ENCODE data around the gene PNRC2. TPM values are rescaled to one million over a fixed set of nuclear protein-coding genes. Genes with fewer than 3 reads are reported as not detected.
A peak's percentile ranks its signal among the peaks of the same experiment; 100 is the strongest.

Gene PNRC2
- polyA plus RNA-seq, 4 donors: 114 to 181 (median 126) TPM

DNA sequence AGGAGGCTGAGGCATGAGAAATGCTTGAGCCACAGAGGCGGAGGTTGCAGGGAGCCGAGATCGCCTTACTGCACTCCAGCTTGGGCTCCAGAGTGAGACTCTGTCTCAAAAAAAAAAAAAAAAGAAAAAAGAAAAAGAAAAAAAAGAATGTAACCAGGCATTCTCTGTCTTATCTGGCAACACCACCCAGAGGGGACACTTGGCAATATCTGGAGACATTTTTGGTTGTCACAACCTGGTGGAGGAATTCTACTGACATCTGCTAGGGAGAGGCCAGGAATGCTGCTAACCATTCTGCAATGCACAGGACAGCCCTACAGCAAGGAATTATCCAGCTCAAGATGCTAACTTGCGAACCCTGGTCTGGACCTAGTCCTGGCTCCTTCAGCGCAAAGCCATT, 44.2 kb upstream of the PNRC2 start:
- FAIRE-seq (no peak), DNase-seq (no peak)
- Histone ChIP-seq H3K4me1 (ENCODE audit: control insufficient read depth in 3 of 3, insufficient read depth in 2 of 3, low read depth in 1 of 3, low read length in 2 of 3) (peaks cover 2 to 15% (median 3%) of the 10 kb centered on the region in 3 donors), H3K4me3 (ENCODE audit: low read depth in 1 of 3, low read length in 3 of 3) (no peak overlapping the region), H3K27ac (ENCODE audit: low read depth in 1 of 3, low read length in 2 of 3) (no peak overlapping the region), H3K9me3 (ENCODE audit: control insufficient read depth in 2 of 2, insufficient read depth in 1 of 2, low read depth in 1 of 2, low read length in 1 of 2) (no peaks in the 10 kb centered on the region), H3K36me3 (ENCODE audit: control insufficient read depth in 3 of 3, insufficient read depth in 2 of 3, low read depth in 1 of 3, low read length in 3 of 3) (no peaks in the 10 kb centered on the region), H3K27me3 (ENCODE audit: control insufficient read depth in 3 of 3, insufficient read depth in 3 of 3, low read length in 3 of 3) (no peaks in the 10 kb centered on the region)
- 95 to 97% (median 97%) methylated on average over 5 of the region's 5 CpGs for WGBS, 3 donors

- H3K27me3 ChIP-seq (ENCODE audit: control insufficient read depth in 3 of 3, insufficient read depth in 3 of 3, low read length in 3 of 3): no peaks in the 10 kb centered on the region
- H3K4me1 ChIP-seq (ENCODE audit: control insufficient read depth in 3 of 3, insufficient read depth in 2 of 3, low read depth in 1 of 3, low read length in 2 of 3): peaks cover 2 to 18% (median 4%) of the 10 kb centered on the region in 3 donors
- H3K36me3 ChIP-seq (ENCODE audit: control insufficient read depth in 3 of 3, insufficient read depth in 2 of 3, low read depth in 1 of 3, low read length in 3 of 3): no peaks in the 10 kb centered on the region
- no peak overlapping the region for H3K4me3 ChIP-seq (ENCODE audit: low read depth in 1 of 3, low read length in 3 of 3)
- DNase-seq: peak; percentile 83 to 84
- no peaks in the 10 kb centered on the region for H3K9me3 ChIP-seq (ENCODE audit: control insufficient read depth in 2 of 2, insufficient read depth in 1 of 2, low read depth in 1 of 2, low read length in 1 of 2)
- H3K27ac ChIP-seq (ENCODE audit: low read depth in 1 of 3, low read length in 2 of 3): no peak overlapping the region
- no peak for FAIRE-seq
- 43 to 46% (median 43%) methylated on average over 12 of the region's 12 CpGs for WGBS, 3 donors
Observed at GRCh38 chr1:23916209-23917131, 43.2 kb upstream of the PNRC2 start.

DNA sequence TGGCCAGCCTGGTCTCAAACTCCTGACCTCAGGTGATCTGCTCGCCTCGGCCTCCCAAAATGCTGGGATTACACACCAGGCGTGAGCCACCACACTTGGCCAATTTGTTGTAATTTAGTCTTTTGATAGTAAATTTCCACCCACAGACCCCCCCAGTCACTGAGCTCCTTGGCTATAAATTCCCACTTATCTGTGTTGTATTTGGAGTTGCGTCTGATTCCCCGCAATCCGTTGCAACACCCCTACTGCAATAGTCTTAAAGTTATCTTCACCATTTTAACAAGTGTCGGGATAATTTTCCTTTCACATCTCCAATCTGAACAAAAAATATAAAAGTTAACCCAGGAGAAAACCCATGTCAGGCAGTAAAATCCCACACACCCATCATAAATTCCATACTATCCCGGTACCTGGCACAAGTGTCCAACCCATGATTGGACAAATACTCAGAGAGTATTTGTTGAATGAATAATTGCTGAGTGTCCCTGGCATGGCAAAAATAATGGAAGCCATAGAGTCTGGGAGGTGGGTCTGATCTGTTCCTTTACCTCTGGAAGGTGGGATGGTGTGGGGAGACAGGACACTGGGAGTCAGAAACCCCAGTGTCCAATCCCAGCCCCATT, 37.2 kb upstream of the PNRC2 start:
- Histone ChIP-seq H3K9me3 (ENCODE audit: control insufficient read depth in 2 of 2, insufficient read depth in 1 of 2, low read depth in 1 of 2, low read length in 1 of 2) (no peaks in the 10 kb centered on the region), H3K4me1 (ENCODE audit: control insufficient read depth in 3 of 3, insufficient read depth in 2 of 3, low read depth in 1 of 3, low read length in 2 of 3) (peaks cover 0 to 10% (median 2%) of the 10 kb centered on the region in 3 donors), H3K4me3 (ENCODE audit: low read depth in 1 of 3, low read length in 3 of 3) (no peak overlapping the region), H3K27ac (ENCODE audit: low read depth in 1 of 3, low read length in 2 of 3) (no peak overlapping the region), H3K36me3 (ENCODE audit: control insufficient read depth in 3 of 3, insufficient read depth in 2 of 3, low read depth in 1 of 3, low read length in 3 of 3) (no peaks in the 10 kb centered on the region), H3K27me3 (ENCODE audit: control insufficient read depth in 3 of 3, insufficient read depth in 3 of 3, low read length in 3 of 3) (no peaks in the 10 kb centered on the region)
- FAIRE-seq: no peak
- WGBS, 3 donors: 71 to 89% (median 86%) methylated on average over 8 of the region's 8 CpGs
- no peak for DNase-seq

DNA sequence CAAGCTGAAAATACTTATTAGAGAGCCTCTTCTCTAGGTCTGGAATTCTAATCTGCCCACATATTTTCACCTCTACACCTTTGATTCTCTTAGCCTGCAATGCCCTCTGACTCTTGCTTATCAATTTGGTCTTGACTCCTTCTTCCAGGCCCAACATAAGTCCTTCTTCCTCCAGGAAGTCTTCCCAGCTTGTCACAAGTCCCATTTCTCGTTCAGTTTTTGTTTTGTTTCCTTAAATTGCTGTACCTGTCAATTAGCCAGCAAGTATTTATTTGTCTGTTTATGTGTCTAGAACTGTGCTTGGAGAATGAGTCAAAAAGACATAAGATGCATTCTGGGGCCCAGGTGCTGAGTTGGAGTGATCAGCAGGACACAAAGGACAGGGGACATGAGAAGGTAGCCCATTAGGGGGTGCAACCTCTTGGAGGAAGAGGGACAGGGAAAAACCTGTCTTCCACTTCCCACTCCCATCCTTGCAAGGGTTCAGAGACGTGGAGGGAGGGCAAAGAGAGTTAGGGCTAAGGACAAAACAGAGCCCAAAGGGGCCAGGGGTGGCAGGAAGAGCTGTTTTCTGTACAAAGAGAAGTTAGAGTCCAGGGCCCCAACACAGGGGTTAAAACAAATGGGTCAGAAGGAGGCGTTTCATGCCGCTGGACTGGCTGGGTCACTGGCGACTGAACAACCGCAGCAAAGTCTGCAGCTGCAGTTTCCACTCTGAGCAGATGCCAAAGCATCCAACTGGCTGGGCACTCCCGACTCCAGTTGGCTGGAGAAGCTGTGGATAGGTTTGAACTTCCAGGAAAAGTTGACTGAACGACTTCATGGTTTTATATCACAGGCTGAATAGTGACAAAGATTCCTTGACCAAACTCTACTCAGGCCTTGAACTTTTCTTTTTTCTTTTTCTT, 35.8 kb upstream of the PNRC2 start:
- no peaks in the 10 kb centered on the region for H3K36me3 ChIP-seq (ENCODE audit: control insufficient read depth in 3 of 3, insufficient read depth in 2 of 3, low read depth in 1 of 3, low read length in 3 of 3)
- DNase-seq (no peak), FAIRE-seq (no peak)
- peaks cover 0 to 10% (median 2%) of the 10 kb centered on the region in 3 donors for H3K4me1 ChIP-seq (ENCODE audit: control insufficient read depth in 3 of 3, insufficient read depth in 2 of 3, low read depth in 1 of 3, low read length in 2 of 3)
- H3K4me3 ChIP-seq (ENCODE audit: low read depth in 1 of 3, low read length in 3 of 3): no peak overlapping the region
- 20 to 38% (median 35%) methylated on average over 8 of the region's 8 CpGs for WGBS, 3 donors
- H3K27me3 ChIP-seq (ENCODE audit: control insufficient read depth in 3 of 3, insufficient read depth in 3 of 3, low read length in 3 of 3): no peaks in the 10 kb centered on the region
- H3K27ac ChIP-seq (ENCODE audit: low read depth in 1 of 3, low read length in 2 of 3): no peak overlapping the region
- no peaks in the 10 kb centered on the region for H3K9me3 ChIP-seq (ENCODE audit: control insufficient read depth in 2 of 2, insufficient read depth in 1 of 2, low read depth in 1 of 2, low read length in 1 of 2)

- FAIRE-seq: no peak
- 94 to 96% (median 95%) methylated on average over 11 of the region's 11 CpGs for WGBS, 3 donors
Observed at GRCh38 chr1:23924601-23925000, 35.0 kb upstream of the PNRC2 start.

DNA sequence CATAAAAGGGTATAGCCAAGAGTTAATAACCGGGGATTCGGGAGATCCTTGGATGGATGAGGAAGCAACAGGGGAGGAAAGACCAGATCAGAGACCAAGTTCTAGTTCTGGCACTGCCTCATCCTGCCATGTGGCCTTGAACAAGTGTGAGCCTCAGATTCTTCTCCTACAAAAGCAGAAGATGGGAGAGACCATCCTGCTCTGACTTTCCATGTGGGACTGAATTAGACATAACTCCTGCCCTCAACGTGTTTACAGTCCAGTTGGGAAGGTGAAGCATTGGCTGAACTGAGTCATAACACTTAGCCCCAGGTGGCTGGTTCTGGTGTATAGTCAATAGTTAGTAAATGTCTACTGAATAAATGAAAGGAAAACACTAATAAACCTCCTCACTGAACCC, 34.3 kb upstream of the PNRC2 start:
- peaks cover 0 to 5% (median 2%) of the 10 kb centered on the region in 3 donors for H3K4me1 ChIP-seq (ENCODE audit: control insufficient read depth in 3 of 3, insufficient read depth in 2 of 3, low read depth in 1 of 3, low read length in 2 of 3)
- no peak for DNase-seq
- H3K27me3 ChIP-seq (ENCODE audit: control insufficient read depth in 3 of 3, insufficient read depth in 3 of 3, low read length in 3 of 3): no peaks in the 10 kb centered on the region
- no peaks in the 10 kb centered on the region for H3K9me3 ChIP-seq (ENCODE audit: control insufficient read depth in 2 of 2, insufficient read depth in 1 of 2, low read depth in 1 of 2, low read length in 1 of 2)
- H3K36me3 ChIP-seq (ENCODE audit: control insufficient read depth in 3 of 3, insufficient read depth in 2 of 3, low read depth in 1 of 3, low read length in 3 of 3): no peaks in the 10 kb centered on the region
- no peak for FAIRE-seq
- no peak overlapping the region for H3K27ac ChIP-seq (ENCODE audit: low read depth in 1 of 3, low read length in 2 of 3)
- no peak overlapping the region for H3K4me3 ChIP-seq (ENCODE audit: low read depth in 1 of 3, low read length in 3 of 3)
- 76 to 90% (median 84%) methylated on average over 3 of the region's 3 CpGs for WGBS, 3 donors

More at GRCh38 chr1:23924601-23925000, 35.0 kb upstream of the PNRC2 start:
- Histone ChIP-seq H3K36me3 (ENCODE audit: control insufficient read depth in 3 of 3, insufficient read depth in 2 of 3, low read depth in 1 of 3, low read length in 3 of 3) (no peaks in the 10 kb centered on the region), H3K27me3 (ENCODE audit: control insufficient read depth in 3 of 3, insufficient read depth in 3 of 3, low read length in 3 of 3) (no peaks in the 10 kb centered on the region), H3K4me3 (ENCODE audit: low read depth in 1 of 3, low read length in 3 of 3) (no peak overlapping the region), H3K4me1 (ENCODE audit: control insufficient read depth in 3 of 3, insufficient read depth in 2 of 3, low read depth in 1 of 3, low read length in 2 of 3) (peaks cover 0 to 10% (median 2%) of the 10 kb centered on the region in 3 donors), H3K9me3 (ENCODE audit: control insufficient read depth in 2 of 2, insufficient read depth in 1 of 2, low read depth in 1 of 2, low read length in 1 of 2) (no peaks in the 10 kb centered on the region), H3K27ac (ENCODE audit: low read depth in 1 of 3, low read length in 2 of 3) (no peak overlapping the region)
- DNase-seq: no peak

DNA sequence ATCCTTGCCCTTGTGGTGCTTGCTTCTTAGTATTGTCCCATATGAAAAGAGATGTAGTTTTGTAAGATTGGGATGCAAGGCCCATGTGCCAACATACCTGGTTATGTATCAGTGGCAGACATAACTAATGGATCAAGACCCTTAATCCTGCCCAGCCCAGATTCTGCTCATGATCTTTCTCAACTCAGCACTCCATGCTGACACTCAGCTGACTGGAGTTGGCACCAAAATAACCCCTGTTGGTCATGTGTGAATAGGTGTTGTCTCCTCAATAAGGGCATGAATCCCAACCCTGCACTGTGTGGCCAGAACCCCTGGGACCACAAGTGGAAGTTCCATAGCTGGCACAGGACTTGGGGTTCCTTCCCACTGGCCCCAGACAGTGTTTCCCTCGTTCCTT, 32.5 kb upstream of the PNRC2 start:
- WGBS, 3 donors: 68 to 85% (median 83%) methylated on average over 1 of the region's 1 CpG
- Histone ChIP-seq H3K4me1 (ENCODE audit: control insufficient read depth in 3 of 3, insufficient read depth in 2 of 3, low read depth in 1 of 3, low read length in 2 of 3) (no peaks in the 10 kb centered on the region), H3K27me3 (ENCODE audit: control insufficient read depth in 3 of 3, insufficient read depth in 3 of 3, low read length in 3 of 3) (no peaks in the 10 kb centered on the region), H3K4me3 (ENCODE audit: low read depth in 1 of 3, low read length in 3 of 3) (no peak overlapping the region), H3K36me3 (ENCODE audit: control insufficient read depth in 3 of 3, insufficient read depth in 2 of 3, low read depth in 1 of 3, low read length in 3 of 3) (no peaks in the 10 kb centered on the region), H3K9me3 (ENCODE audit: control insufficient read depth in 2 of 2, insufficient read depth in 1 of 2, low read depth in 1 of 2, low read length in 1 of 2) (no peaks in the 10 kb centered on the region), H3K27ac (ENCODE audit: low read depth in 1 of 3, low read length in 2 of 3) (no peak overlapping the region)
- FAIRE-seq (no peak), DNase-seq (no peak)

DNA sequence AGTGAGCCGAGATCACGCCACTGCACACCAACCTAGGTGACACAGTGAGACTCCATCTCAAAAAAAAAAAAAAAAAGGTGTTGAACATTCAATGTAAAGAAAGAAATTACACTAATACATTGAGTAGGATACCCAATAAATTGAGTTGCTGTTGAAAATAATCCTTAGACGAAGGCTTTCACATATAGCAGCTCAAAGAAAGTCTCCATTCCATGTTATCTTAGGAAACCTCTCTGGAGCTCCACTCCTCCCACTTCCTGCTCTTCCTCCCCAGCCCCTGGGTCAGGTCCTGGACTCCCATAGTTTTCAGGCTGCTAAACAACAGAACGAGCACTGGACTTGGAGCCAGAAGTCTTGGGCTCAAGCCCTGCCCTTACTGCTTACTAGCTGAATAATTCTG, 30.8 kb upstream of the PNRC2 start:
- no peaks in the 10 kb centered on the region for H3K4me1 ChIP-seq (ENCODE audit: control insufficient read depth in 3 of 3, insufficient read depth in 2 of 3, low read depth in 1 of 3, low read length in 2 of 3)
- no peaks in the 10 kb centered on the region for H3K27me3 ChIP-seq (ENCODE audit: control insufficient read depth in 3 of 3, insufficient read depth in 3 of 3, low read length in 3 of 3)
- no peak overlapping the region for H3K4me3 ChIP-seq (ENCODE audit: low read depth in 1 of 3, low read length in 3 of 3)
- no peak overlapping the region for H3K27ac ChIP-seq (ENCODE audit: low read depth in 1 of 3, low read length in 2 of 3)
- WGBS, 3 donors: 83 to 92% (median 91%) methylated on average over 4 of the region's 4 CpGs
- DNase-seq: no peak
- FAIRE-seq: no peak
- H3K9me3 ChIP-seq (ENCODE audit: control insufficient read depth in 2 of 2, insufficient read depth in 1 of 2, low read depth in 1 of 2, low read length in 1 of 2): no peaks in the 10 kb centered on the region
- H3K36me3 ChIP-seq (ENCODE audit: control insufficient read depth in 3 of 3, insufficient read depth in 2 of 3, low read depth in 1 of 3, low read length in 3 of 3): no peaks in the 10 kb centered on the region
